NCI-H82 (cell line): ENCODE results near the gene AGPAT3.

Source experiments
- DNase-seq: peaks from one replicate; lab custom pipeline; 2025; lab: John Stamatoyannopoulos, UW

AGPAT3 gene

DNA sequence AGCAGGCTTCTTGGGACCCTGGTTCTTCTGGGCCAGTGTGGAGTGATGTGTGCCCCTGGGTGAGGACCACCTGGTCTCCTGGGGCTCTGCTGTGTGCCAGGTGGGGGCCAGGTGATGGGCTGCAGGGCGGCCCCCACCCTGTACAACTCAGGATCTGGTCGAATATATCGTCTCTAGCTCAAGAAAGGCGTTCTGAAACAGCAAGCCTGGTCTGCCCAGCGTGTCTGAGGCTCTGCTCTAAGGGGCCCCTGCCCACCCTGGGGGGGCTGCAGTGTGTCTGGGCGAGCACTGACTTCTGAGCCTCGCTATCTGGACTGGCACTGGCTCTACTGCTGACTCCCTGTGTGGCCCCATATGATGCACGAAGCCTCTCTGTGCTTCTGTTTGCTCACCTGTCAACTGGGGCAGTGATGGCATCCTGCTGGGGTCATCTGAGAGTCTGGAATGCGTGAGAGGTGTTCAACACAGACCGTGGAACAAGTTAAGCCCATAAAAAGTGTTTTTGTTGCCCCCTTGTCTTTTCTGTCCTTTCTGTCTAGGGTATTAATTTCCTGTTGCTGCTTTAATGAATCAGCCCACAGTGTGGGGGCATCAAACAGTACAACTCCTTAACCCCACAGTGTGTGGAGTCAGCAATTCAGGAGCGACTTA, 91.1 kb downstream of the AGPAT3 start:
- no peak for DNase-seq

DNA sequence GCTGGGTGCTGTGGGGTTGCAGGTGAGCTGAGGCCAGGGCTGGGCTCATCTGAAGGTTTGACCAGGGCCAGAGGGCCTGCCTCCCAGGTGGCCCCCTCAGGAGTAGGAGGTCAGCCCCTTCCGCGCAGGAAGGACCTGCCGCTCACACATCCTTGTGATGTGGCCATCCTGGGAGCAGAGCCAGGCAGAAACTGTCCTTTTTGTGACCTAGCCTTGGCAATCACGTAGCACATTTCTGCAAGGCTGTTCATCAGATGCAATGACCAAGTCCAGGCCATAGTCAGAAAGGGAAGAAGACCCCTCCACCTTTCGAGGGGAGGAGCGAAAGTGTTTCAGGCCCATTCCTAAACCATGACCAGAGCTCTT, 91.6 kb downstream of the AGPAT3 start:
- no peak for DNase-seq

DNA sequence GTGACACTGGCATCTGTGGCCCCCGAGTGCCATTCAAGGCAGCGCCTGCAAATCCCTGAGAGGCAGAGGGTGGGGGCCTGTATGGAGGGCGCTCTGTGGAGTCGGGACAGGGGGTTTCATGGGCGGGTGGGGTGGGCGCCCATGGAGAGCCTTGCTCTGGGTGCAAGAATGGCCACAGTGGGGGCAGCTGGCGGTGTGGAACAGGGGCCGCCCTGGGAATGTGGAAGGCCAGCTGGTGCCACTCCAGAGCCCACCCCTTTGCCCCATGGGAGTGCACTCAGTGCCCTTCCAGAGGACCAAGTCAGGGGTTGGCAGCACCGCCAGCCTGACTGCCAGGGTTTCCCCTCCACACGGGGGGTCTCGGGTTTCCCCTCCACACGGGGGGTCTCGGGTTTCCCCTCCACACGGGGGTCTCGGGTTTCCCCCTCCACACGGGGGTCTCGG, 92.1 kb downstream of the AGPAT3 start:
- DNase-seq: no peak

DNA sequence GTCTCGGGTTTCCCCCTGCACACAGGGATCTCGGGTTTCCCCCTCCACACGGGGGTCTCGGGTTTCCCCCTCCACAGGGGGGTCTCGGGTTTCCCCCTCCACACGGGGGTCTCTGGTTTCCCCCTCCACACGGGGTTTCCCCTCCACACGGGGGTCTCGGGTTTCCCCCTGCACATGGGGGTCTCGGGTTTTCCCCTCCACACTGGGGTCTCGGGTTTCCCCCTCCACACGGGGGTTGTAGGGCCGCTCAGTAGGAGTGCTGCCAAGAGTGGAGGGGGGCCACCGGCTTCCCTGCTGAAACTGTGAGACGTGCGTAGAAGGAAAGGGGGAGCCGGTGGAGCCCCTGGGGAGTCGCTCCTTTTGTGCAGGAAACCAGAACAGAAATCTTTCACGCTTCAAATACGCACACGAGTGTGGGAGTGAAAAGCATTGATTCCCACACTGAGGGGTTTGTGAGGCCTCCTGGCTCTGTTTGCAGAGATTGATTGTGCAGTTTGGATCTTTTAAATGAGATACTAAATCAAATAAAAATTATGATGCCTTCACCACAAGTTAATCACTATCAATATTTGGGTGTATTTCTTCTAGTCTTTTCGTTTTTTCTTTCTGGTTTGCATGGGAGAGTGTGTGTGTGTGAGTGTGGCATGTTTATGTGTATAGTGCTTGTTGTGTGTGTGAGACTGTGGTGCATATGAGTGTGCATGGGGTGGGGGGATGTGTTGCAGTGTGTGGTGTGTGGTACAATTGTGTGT, 92.8 kb downstream of the AGPAT3 start:
- DNase-seq: no peak

DNA sequence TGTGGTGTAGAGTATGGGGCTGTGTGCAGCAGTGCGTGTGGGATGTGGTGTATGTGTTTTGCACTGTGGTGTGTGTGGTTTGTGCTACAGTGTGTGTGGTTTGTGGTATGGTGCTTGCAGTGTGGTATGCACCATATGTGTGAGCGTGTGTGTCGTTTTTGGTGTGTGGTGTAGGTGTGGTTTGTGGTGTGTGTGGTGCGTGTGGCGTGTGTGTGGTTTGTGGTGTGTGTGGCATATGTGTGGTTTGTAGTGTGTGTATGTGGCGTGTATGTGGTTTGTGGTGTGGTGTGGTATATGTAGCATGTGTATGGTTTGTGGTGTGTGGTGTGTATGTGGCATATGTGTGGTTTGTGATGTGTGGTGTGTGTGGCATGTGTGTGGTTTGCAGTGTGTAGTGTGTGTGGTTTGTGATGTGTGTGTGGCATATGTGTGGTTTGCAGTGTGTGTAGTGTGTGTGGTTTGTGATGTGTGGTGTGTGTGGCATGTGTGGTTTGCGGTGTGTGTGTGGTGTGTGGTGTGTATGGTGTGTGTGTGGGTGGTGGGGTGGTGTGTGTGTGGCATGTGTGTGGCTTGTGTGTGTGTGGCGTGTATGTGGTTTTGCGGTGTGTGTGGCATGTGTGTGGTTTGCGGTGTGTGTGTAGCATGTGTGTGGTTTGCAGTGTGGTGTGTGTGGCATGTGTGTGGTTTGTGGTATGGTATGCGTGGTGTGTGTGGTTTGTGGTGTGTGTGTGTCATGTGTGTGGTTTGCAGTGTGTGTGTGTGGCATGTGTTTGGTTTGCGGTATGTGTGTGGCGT, 93.5 kb downstream of the AGPAT3 start:
- no peak for DNase-seq

DNA sequence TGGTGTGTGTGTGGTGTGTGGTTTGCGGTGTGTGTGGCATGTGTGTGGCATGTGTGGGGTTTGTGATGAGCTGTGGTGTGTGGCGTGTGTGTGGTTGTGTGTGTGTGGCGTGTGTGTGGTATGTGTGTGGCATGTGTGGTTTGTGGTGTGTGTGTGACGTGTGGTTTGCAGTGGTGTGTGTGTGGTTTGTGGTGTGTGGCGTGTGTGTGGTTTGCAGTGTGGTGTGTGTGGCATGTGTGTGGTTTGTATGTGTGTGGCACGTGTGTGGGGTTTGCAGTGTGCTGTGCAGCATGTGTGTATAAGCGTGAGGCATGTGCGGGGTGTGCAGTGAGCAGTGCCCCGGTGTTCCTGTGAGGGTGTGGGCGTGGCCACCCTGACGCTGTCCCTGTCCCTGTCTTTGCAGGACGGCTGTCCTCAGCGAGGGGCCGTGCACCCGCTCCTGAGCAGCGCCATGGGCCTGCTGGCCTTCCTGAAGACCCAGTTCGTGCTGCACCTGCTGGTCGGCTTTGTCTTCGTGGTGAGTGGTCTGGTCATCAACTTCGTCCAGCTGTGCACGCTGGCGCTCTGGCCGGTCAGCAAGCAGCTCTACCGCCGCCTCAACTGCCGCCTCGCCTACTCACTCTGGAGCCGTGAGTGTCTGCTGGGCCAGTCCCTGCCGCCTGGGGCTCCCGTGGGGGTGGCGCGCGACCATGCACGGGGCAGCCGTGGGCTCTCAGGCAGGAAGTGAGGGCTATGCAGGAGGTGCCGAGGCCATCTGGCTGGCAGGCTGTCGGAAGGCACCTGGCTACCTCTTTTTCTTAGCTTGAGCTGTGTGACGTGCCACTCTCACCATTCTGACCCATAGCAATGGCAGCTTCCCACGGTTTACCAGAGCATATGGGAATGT, 94.5 kb downstream of the AGPAT3 start:
- DNase-seq: no peak

DNA sequence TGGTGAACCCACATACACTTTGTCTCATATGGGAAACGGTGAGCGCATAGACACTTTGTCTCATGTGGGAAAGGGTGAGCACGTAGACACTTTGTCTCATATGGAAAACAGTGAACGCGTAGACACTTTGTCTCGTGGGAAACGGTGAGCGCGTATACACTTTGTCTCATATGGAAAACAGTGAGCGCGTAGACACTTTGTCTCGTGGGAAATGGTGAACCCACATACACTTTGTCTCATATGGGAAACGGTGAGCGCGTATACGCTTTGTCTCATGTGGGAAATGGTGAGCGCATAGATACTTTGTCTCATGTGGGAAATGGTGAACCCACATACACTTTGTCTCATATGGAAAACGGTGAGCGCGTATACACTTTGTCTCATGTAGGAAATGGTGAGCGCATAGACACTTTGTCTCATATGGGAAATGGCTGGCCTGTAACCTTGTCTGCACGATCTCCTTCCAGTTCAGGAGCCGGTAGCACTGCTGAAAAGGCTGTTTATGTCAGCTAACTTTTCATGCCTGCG, 96.4 kb downstream of the AGPAT3 start:
- no peak for DNase-seq

DNA sequence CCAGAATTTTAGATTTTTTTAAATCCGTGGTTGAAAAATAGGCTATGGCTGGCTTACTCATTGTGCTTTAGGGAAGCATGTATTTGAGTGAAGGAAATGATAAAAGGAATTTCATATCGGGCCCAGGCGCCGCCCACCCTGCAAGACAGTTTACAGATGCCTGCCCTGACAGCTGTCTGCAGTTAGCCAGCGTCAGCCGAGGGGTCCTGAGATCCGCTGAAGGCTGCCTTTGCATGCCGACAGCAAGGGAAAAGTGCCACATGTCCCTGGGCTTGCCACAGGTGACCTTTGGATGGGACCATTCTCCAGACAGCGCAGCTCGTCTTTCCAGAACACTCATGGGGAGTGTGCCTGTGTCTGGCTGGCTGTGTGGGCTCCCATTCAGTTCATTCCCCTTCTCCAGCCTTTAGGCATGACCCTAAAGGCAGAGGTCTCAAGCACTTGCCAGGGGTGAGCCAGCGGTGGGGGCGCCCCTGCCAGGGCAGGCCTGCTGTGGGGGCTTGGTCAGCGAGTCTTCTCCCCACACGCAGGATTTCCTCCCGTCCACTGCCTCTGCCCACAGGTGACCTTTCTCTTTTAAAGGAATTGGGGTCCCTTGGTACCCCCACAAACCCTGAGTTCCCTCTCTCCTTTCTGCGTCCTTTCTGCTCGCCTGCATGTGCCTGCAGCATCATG, 101.0 kb downstream of the AGPAT3 start:
- no peak for DNase-seq

DNA sequence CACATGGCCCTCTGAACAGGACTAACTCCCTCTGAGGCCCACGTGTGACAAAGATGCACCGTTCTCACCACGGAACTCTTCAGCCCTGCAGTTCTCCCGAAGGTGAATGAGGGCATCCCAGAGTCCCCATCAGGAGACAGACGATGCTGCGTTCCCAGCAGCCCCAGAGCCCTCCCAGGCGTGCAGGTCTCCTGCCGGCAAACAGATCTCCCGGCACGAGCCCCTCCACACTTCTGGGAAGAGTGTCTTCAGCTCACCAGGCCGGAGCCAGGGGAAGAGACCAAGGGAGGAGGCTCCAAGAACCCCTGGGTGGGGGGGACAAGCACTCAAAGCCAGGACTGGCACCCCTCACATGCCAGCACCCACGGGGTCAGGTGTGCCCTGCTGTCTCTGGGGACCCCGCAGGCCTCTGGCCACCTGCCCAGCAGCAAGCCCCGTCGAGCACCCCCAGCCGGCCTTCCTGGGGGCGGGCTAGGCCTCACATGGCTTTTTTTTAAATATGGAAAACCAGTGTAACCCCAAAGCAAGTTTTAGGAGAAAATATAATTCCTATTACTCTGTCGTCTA, 102.0 kb downstream of the AGPAT3 start:
- DNase-seq: no peak

DNA sequence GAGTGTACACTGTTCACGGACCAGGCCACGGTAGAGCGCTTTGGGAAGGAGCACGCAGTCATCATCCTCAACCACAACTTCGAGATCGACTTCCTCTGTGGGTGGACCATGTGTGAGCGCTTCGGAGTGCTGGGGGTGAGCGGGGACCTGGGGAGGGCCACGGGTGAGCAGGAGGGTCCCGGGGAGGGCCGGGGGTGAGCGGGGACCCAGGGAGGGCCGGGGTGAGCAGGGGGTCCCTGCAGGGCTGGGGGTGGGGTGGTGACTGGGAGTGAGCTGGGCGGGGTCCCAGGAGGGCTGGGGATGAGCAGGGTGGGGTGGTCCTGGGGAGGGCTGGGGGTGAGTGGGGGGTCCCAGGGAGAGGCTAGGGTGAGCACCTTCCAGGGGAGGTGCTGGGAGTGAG, 103.0 kb downstream of the AGPAT3 start:
- DNase-seq: no peak

DNA sequence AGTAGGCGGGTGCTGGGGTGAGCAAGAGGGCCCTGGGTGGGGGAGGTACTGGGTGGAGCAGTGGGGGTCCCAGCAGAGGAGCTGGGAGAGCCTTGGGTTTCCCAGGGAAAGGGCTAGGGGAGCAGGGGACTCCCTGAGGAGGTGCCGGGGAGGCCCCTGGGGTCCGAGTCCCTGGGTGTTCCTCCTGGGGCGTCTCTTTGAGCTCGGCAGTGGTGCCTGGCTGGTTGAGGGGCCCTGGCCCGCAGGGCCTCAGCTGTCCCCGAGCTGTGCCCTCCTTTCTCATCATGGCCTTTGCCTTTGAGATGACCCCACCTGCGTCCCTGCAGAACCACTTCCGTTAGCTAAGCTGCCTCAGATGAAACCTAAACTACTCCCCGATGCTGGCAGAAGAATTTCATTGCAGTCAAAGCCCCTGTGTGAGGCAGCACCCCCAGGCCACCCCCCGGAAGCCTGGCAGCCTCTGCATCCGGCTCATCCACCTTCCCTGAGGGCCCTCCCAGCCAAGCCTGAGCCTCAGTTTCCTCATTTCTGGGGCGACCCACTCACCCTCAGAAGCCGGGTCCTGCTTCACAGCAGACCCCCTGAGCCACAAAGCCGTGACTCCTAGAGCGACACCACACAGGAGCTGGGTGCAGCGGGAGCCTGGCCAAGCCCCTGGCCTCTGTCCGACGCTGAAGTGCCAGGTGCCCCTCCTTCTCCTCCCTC, 103.5 kb downstream of the AGPAT3 start:
- DNase-seq: no peak

DNA sequence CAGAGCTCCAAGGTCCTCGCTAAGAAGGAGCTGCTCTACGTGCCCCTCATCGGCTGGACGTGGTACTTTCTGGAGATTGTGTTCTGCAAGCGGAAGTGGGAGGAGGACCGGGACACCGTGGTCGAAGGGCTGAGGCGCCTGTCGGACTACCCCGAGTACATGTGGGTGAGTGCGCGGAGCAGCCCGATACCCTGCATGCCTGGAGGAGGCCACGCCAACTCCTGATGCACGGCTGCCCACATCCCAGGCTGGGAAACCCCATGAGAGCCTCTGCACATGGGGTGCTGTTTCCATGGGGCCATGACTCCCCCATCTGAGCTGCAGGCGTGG, 104.1 kb downstream of the AGPAT3 start:
- no peak for DNase-seq

DNA sequence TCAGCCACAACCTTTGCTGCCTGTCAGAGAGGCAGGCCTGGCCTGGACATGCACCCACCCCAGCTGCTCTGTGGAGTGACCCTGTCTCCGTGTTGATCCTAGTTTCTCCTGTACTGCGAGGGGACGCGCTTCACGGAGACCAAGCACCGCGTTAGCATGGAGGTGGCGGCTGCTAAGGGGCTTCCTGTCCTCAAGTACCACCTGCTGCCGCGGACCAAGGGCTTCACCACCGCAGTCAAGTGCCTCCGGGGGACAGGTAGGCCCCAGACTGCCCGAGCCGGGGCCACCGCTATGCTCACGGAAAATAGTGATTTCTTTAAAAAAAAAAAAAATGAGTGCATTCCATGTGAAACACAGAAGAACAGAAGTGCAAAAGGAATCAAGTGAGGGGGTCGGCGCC, 105.5 kb downstream of the AGPAT3 start:
- no peak for DNase-seq

DNA sequence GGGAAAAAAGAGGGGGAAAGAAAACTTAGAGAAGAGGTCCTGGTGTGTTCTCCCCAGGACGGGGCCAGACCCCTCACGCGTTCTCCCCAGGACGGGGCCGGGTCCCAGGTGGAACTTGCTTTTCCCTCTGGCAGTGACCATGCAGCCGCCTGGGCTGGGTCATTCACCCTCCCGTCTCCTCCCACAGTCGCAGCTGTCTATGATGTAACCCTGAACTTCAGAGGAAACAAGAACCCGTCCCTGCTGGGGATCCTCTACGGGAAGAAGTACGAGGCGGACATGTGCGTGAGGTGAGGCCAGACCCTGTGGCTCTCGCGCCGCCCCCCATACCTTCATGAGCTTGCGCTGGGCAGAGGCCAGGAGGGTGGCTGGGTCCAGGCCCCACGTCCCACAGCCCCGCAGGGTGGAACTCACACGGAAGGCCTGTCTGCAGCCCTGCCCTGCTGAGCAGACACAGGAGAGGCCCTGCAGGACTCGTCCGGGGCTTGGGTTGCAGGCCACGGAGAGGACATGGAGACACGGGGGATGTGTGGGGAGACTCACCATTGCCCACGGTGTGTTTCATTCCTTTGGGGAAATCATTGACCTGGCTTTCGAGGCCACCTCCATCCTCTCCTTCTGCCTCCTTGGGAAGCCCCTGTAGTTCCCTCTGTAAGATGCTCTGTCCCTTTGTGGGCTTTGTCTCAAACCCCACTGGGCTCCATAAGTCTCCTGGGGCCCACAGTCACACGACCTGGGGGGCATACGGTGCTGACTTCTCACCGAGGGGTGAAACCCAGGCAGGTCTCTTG, 106.4 kb downstream of the AGPAT3 start:
- DNase-seq: no peak

DNA sequence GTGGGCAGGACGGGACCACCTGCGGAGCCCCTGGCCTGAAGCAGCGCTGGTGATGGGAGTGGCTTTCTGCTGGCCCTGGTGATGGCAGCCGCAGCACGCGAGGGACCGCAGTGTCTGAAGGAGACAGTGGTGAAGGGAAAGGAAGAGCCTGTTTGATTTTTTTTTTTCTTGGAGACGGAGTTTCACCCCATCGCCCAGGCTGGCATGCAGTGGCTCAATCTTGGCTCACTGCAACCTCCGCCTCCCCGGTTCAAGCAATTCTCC, 106.9 kb downstream of the AGPAT3 start:
- DNase-seq: no peak

DNA sequence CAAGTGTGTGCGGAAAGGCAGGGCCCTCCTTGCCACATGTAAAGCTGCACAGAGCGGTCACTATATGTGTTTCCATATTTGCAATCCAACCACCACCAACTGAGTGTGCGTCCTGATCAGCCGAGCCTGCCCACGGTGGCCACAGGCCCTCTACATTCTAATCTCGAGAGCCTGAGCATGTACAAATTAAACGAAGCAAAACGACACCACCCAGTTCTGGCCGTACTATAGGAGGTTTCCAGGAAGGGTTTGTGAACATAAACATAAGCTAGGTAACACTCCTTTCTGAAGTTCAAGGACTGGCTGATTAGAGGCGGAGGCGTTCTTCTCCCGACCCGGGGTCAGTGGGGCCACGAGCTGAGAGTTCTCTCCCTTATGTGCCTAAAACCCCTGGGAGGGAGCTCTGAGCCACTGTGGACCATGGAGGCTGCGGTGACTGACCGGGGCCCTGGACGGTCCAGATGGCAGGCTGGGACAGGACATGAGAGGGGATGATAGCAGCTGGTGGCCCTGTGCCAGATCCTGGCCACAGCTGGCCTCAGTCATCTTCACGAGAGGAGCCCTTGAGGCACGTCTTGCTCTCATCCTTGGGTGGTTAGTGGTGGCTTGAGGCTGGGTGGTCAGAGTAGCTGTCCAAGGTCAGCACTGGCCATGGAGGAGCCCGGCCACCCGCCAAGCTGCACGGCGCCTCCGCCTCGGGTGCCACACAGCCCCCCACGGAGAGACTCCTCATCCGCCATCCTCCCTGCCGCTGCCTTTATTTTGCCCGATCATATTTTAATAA, 108.0 kb downstream of the AGPAT3 start:
- DNase-seq: no peak

DNA sequence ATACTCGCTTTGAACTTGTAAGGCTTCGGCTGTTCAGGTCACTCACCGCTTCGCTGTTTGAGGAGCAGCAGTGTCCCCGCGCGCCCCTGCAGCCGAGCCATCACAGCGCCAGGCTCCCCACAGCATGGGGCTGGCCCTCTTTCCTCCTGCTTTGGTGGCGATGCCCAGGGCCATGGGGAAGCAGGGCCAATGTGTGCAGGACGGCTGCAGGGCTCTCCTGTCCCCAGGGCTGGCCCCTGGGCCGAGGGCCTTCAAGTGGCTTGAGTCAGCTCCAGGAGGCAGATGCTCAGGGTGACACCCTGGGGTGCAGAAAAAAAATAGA, 108.6 kb downstream of the AGPAT3 start:
- no peak for DNase-seq

DNA sequence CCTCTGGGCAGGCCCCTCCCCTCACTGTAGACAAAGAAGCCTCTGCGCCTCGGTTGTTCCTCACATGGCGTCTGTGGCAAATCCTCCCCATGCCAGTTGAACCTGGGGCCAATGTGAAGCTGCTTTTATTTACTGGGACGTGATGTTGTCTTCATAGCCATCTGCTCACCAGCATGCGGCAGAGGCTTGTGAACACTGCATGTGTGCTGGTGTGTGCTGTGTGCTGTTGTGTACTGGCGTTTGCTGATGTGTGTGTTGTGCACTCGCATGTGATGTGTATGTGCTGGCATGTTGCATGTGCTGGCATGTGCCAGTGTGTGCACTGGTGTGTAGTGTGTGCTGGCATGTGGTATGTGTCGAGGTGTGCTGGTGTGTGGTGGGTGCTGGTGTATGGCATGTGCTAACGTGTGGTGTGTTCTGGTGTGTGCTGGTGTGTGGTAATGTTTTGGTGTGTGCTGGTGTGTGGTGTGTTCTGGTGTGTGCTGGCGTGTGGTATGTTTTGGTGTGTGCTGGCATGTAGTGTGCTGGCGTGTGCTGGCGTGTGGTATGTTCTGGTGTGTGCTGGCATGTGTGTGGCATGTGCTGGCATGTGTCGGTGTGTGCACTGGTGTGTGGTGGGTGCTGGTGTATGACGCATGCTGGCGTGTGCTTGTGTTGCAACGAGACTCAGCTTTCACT, 109.9 kb downstream of the AGPAT3 start:
- no peak for DNase-seq
